NB4 (cell line): Measurements from ENCODE around the gene PTN.

Experiments used
- DNase-seq: peaks from one replicate; pipeline ENCODE4 v3.0.0; 2010; ENCODE audit warnings: low read depth
- H3K4me3 ChIP-seq: one replicate; pipeline ENCODE4 v1.5.1; 2011; ENCODE audit warnings: mild to moderate bottlenecking, low read depth, low read length, moderate library complexity
- MYC ChIP-seq: IDR thresholded peaks from 2 replicates; pipeline ENCODE4 v1.6.1; 2011; ENCODE audit warnings: low read depth, low read length
- POLR2A ChIP-seq: IDR thresholded peaks from 2 replicates; pipeline ENCODE4 v1.6.1; 2011; ENCODE audit warnings: mild to moderate bottlenecking; ENCODE audit not compliant: insufficient read length; ENCODE audit errors: extremely low read depth
- TF ChIP-seq, protein P1 (sequence below): IDR thresholded peaks from 2 replicates; pipeline ENCODE4 v1.6.1; 2011; ENCODE audit warnings: low read depth, low read length
- TF ChIP-seq, protein P2 (sequence below): IDR thresholded peaks from one replicate; pipeline ENCODE4 v1.5.1; 2012; ENCODE audit warnings: low read depth, low read length

PTN gene

DNA sequence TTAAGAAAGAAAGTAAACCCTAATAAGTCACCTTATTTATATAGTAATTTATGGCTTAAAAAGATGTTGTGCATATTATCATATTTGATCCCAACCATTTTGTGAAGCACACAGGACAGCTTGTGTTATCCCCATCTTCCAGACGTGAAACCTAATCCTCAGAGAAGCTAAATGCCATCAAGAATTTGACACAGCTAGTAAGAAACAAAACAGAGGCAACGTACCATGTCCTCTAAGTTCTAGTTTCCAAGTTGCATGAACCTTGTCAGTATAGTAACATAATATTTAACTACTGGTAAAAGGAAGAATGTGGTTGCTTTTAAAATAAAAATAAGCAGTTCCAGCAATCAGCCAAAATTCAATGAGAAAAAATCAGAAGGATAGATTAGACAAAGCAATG, 41.5 kb downstream of the PTN start:
- DNase-seq: no peak
- H3K4me3 ChIP-seq: no peak overlapping the region
- TF ChIP-seq, protein P1, sequence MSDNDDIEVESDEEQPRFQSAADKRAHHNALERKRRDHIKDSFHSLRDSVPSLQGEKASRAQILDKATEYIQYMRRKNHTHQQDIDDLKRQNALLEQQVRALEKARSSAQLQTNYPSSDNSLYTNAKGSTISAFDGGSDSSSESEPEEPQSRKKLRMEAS: no peak
- TF ChIP-seq, protein P2, sequence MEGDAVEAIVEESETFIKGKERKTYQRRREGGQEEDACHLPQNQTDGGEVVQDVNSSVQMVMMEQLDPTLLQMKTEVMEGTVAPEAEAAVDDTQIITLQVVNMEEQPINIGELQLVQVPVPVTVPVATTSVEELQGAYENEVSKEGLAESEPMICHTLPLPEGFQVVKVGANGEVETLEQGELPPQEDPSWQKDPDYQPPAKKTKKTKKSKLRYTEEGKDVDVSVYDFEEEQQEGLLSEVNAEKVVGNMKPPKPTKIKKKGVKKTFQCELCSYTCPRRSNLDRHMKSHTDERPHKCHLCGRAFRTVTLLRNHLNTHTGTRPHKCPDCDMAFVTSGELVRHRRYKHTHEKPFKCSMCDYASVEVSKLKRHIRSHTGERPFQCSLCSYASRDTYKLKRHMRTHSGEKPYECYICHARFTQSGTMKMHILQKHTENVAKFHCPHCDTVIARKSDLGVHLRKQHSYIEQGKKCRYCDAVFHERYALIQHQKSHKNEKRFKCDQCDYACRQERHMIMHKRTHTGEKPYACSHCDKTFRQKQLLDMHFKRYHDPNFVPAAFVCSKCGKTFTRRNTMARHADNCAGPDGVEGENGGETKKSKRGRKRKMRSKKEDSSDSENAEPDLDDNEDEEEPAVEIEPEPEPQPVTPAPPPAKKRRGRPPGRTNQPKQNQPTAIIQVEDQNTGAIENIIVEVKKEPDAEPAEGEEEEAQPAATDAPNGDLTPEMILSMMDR: no peak
- TF ChIP-seq MYC: no peak
- no peak for TF ChIP-seq POLR2A

DNA sequence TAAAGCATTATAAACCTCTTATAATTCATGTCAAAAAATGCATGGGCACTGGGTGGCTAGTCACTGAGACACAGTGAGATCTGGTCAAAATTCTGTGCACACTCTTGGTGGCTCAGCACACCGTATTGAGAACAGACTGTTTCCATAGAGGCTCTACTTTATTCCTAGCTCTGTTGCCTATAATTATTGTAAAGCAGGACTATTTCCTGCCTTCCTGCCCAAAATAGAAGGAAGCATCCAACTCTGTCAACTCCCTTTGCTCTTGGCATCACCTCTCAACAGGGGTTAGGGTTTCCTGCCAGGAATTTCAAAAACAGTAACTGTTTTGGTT, 45.1 kb downstream of the PTN start:
- no peak for TF ChIP-seq POLR2A
- TF ChIP-seq MYC: no peak
- TF ChIP-seq, protein P2: no peak
- TF ChIP-seq, protein P1: no peak
- H3K4me3 ChIP-seq: no peak overlapping the region
- DNase-seq: no peak

DNA sequence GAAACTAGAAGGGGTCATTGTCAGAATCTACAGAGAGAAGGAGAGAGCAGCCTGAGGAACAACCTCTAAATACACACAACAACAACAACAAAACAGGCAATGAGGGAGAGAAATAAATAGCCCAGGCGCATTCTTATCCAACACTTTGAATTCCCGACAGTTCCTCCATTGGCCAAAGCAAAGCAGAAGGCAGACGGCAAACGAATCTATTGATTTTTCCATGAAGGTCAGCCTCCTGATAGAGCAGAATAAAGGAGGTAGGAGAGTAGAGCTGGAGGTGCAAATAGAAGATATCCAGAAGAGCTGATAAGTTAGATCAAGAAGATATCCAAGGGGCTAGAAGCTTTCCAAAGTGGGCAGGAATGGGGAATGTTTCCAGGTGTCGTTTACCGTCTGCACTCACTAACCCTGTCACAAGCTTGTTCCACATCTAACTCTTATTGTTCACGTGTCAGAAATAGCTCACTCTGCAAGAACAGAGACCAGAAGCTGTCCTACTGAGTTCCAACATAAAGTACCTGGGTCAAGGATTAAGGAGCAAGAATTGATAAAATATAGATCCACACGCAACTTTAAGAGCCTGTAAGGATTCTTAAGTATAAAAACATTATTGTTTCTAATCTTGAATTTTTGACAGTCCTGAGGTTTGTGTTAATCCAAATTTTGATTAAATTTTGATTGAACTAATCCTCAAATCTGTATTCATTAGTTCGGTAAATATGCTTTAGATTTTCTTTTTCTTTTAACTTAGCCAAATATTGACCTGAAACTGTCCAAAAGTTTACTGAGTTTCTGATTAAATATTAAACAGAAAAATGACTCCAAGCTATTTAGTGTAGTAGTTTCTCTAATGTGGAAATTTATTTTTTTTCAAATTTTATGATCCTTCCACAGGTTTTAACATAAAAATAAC, 45.7 kb downstream of the PTN start:
- no peak overlapping the region for H3K4me3 ChIP-seq
- no peak for TF ChIP-seq MYC
- TF ChIP-seq, protein P1: no peak
- TF ChIP-seq, protein P2: no peak
- TF ChIP-seq POLR2A: no peak
- DNase-seq: no peak

DNA sequence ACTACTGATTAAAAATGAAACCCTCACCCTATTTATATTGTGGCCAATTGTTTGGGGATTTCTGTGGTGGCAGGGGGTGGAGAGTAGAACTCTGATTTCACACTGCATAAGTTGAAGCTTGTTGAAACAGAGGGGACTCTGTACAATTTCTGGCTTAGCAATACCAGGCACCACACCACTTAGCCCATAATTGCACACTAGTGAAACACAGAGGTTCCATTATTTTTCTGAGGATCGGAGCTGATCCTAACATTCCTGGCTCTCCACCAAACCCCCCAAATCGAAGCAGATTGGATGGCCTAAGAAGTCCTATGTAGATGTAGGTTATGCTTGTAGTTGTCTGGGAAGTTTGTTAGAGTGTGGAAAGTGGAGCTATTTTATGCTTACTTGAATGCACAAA, 47.0 kb downstream of the PTN start:
- no peak overlapping the region for H3K4me3 ChIP-seq
- TF ChIP-seq, protein P2: no peak
- TF ChIP-seq MYC (no peak), POLR2A (no peak)
- TF ChIP-seq, protein P1: no peak
- no peak for DNase-seq

DNA sequence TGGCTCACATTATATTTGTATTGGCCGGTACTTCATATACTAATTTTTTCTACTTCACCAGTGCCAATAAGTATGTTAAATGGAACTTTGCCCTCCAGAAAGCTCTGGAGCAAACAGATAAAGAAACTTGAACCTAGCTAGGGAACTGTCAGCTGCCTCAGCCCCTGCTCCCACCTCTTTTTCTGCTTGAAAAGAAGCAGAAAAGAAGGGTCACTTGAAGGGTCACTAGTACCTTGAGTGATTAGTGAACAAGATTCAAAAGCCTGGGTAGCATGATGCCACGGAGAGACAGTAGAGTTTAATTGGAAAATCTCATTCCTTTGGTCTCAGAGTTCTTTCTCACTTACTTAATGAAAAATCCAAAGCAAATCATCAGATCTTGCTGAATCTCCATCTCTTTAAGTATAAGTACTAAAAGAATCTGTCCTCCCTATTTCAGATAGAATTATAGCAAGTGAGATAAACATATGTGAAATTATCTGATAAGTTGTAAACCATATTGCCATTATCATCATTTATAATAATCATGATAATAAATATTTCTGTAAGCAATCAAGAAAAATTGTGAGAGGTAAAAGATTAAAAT, 47.7 kb downstream of the PTN start:
- TF ChIP-seq, protein P2: no peak
- TF ChIP-seq, protein P1: no peak
- no peak for TF ChIP-seq POLR2A
- TF ChIP-seq MYC: no peak
- DNase-seq: no peak
- H3K4me3 ChIP-seq: no peak overlapping the region
